ENCODE measurements around the gene MAPRE2.

The MAPRE2 gene

GRCh38 chr18:35038881-35039491 lies 2.2 kb upstream of the MAPRE2 start:
- no peak for DNase-seq

- DNase-seq = no peak
These were observed 600 bp upstream of the MAPRE2 start for GRCh38 chr18:35040638-35040987.

- DNase-seq = peak in 1 of 2 experiments; percentile 47
These were observed 688 bp downstream of the MAPRE2 start for GRCh38 chr18:35041815-35042387.

GRCh38 chr18:35042389-35043071 lies 1.3 kb downstream of the MAPRE2 start:
- DNase-seq = no peak

- no peak for DNase-seq
These were observed 2.0 kb downstream of the MAPRE2 start for GRCh38 chr18:35043207-35043606.

DNA sequence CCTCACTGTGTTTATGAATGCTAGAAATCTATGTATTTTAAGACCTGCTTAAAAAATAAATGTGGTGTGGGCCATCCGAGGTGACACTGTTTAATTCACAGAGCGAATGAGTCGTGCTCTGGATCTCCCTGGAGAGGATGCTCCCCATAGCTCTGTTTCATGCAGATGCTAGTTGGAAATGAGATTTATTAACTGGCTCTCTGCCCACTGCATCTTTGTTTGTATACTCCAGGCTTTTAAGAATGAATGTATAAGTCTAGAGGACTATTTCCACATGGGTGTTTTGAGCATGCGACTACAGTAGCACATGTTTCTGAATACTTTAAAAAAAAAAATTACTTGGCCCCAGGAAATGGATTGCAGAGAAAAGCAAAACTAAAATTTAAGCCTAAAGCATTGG lies 3.9 kb downstream of the MAPRE2 start:
- no peak for DNase-seq

DNA sequence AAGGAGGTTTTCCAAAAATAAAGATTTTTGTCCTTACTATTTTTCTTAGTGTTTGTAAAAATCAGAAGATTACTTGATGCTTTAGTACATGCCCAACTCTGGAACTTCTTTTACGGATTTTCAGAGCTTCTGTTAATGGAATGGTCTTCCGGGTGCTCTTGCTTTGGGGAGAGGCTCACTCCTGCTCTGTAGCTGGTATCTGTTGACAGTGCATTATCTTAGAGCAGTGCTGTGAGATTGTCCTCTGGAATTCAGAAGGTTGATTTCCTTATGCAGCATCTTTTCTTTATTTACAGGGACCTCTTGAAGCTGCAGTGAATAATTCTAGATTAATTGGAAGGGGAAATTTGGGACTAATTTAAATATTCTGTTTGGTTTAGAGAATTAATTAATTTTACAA lies 4.6 kb downstream of the MAPRE2 start:
- DNase-seq = no peak

GRCh38 chr18:35047697-35048292 lies 6.6 kb downstream of the MAPRE2 start:
- no peak for DNase-seq

DNA sequence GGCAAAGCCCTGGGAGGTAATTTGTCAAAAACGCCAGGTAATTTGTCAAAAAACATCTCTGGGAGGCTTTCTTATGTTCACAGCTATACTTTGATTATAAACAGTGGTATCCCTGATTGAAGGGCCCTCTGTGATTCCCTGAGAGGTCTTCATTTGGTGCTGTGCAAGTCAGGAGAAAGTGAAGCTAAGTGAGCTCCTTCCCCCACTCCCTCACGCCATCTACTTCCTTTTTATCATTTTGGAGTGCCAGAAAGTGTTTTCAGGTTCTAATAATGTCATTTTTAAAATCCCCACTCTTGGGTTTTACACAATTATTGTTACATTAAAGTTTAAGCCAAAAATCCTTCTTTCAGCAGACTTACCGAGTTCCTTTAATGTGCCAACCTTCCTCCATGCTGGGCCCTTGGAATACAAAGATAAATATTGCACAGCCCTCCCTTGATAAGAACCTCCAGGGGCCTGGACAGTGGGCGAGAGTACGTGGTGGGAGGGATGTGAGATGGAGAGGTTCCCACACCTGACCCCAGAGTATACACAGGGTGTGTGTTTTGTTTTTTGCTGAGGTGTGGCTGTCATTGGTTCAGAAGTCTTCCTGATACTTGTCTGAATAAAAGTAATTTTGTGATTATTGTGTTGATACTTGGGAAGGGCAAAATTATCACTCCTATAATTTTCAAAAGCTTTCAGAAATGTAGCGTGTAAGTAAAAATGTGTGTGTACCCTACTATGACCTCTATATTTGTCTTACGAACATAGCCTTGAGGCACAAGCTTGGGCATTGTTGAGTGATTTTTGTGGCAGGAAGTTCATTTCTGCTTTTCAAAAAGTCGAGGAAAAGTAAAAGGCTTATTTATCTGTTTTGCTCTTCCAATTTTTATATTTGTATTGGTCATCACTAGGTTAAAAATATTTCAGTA lies 8.2 kb downstream of the MAPRE2 start:
- DNase-seq = no peak

DNA sequence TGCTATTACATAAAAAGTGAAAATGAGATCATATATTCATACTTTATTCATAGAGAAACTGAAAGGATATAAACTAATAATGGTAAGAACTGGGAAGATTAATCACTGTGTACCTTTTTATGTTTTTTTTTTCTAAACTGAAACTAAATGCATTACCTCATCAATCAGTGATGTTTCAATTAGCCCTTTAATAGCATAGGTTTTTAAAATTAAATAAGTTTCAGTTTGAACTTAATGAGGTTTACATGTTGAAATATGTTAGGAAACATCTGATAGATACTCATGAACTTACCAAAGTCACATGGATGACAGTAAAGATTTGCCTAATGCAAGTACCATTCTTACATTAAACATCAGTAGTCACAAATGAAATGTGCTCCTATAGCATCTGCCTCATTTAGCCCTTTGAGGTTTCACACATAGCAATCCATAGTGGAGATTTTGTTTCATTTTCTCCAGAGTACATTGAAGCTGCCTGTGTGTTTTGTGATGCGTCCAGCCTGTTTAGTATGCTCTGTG lies 8.9 kb downstream of the MAPRE2 start:
- no peak for DNase-seq

GRCh38 chr18:35050705-35051195 lies 9.5 kb downstream of the MAPRE2 start:
- no peak for DNase-seq

DNA sequence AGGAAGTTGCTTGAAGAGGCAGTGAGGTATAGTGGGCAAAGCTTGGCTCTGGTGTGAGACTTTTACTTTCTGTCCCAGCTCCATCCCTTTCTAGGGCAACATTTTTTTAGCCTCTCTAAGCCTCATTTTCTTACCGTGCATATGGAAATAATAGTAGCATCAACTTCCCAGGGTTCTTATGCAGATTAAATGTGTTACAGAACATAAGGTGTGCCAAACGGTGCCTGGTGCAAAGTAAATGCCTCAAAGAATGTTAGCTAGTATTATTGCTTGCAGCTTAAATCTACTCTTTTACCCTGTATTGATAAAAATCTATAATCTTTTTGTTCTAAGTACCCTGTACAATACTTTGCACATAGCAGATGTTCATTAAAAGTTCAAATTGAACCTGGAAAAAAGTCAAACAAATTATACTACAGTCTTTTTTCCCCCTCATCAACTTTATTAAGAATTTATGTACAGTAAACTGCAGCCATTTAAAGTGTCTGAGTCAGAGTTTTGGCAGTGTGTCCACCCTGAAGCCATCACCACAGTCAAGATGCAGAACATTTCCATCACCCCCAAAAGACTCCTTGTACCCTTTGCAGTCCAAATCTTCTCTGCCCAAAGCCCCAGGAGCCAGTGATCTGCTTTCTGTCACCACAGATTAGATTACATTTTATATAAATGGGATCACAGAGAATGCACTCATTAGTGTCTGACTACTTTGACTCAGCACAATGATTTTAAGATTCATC lies 10.6 kb downstream of the MAPRE2 start:
- DNase-seq = no peak

GRCh38 chr18:35054401-35054800 lies 13.2 kb downstream of the MAPRE2 start:
- no peak for DNase-seq

GRCh38 chr18:35055105-35055504 lies 13.9 kb downstream of the MAPRE2 start:
- DNase-seq = no peak

DNA sequence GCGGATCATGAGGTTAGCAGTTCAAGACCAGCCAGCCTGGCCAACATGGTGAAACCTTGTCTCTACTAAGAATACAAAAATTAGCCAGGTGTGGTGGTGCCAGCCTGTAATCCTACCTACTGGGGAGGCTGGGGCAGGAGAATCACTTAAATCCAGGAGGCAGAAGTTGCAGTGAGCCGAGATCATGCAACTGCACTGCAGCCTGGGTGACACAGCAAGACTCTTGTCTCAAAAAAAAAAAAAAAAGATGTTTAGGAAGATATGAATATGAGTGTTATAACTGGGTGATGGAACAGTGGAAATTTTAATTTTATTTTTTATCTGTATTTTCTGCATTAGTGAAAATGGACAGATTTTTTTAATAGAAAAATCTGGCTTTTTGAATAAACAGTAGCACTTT lies 14.5 kb downstream of the MAPRE2 start:
- no peak for DNase-seq

- no peak for DNase-seq
These were observed 18.2 kb downstream of the MAPRE2 start for GRCh38 chr18:35059280-35059927.

DNA sequence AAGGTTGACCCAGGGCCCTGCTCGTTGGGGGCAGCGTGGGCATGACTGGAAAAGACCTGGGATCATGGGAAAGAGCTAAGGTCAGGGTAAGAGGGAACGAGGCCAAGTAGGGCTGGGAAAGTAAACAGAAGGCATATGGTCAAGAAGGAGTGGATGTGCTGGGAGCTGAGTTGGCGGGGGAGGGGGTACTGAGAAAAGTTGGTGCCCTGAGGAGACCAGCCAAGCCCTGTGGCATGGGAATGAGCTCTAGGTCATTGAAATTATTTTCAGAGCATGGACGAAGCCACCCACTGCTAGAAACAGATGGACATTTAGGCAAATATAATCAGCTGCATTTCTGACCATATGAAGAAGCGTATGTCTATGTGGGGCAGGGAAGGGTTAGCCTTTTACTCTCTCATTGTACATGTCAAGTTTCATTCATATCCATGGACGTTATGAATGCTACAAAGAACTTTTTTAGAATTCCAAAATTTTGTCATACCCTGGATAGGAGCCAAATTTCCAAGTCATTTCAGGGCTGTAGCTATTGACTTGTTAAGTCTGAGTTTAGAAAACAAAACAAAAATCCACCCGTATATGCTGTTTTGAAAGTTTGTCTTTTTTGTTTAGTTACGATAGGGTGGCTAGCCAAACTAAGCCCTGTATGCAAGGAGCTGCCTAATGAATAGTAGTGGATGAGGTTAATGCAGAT lies 19.1 kb downstream of the MAPRE2 start:
- no peak for DNase-seq

GRCh38 chr18:35061336-35061735 lies 20.1 kb downstream of the MAPRE2 start:
- DNase-seq = no peak

DNA sequence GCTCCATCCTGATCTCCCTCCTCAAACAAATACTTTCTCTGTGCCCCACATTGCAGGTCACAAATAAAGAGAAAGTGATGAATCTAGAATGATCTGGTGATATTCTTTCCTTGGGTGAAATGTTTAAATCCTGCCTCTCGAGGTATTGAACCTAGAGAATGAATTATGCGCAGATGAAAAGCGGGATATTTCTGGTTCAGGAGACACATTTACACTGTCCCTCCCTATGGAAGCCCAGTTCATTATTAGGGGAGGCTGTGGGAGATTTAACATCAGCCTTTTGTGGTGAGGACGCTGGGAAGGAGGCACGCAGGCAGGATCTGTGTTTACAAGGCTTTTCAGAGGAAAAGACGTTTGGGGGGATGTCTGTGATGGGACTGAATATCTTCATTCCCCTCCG lies 20.6 kb downstream of the MAPRE2 start:
- no peak for DNase-seq

DNA sequence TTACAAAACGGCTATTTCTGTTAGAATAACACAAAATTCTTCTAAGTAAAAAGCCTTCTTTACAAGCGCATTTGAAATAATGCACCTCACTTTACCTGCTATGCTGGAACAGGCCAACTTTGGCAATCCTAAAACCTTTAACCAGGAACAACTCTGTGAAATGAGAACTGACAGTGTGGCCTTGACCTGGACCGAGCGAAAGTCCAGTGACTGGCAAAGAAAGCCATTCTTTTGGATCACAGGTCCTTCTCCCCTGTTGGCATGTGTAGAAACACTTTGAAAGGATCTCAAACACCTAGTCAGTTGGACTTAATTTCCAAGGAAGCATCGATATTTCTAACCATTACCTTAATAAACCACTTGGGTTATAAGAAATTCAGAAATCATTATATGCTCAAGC lies 21.2 kb downstream of the MAPRE2 start:
- DNase-seq = no peak
